Measurements from ENCODE around the gene CARD14.

DNA sequence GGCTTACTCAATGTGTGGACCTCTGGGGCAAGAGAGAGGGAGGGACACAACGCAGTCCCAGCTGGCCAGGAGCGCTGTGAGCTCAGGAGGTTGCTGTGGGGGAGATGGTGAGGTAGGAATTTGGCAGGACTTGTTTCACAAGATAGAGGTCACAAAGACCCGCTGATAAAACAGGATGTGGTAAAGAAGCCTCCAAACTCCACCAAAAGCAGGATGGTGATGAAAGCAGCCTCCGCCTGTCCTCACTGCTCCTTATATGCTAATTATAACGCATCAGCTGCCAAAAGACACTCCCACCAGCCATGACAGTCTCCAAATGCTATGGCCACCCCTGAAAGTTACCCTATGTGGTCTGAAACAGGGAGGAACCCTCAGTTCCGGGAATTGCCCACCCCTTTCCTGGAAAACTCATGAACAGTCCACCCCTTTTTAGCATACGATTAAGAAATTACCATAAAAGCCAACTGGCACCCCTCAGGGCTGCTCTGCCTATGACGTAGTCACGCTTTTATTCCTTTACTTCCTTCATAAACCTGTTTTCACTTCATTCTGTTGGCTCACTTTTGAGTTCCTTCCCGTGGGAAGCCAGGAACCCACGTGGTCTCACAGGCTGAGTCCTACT lies 17.6 kb upstream of the CARD14 start:
- TF ChIP-seq SOX6 (IDR thresholded peaks at IDR 0.05) (no peak), SOX6 (CRISPR knock-in tag; IDR thresholded peaks at IDR 0.05) (no peak), MYC (CRISPR knock-in tag; IDR thresholded peaks at IDR 0.05; ENCODE audit: borderline replicate concordance) (no peak), ZNF224 (CRISPR knock-in tag; IDR thresholded peaks at IDR 0.05) (no peak), MZF1 (CRISPR knock-in tag; IDR thresholded peaks at IDR 0.05; ENCODE audit: borderline replicate concordance) (no peak), PAF1 (CRISPR knock-in tag; IDR thresholded peaks at IDR 0.05) (no peak), HDAC1 (CRISPR knock-in tag; IDR thresholded peaks at IDR 0.05) (no peak), PBX3 (CRISPR knock-in tag; IDR thresholded peaks at IDR 0.05; ENCODE audit: borderline replicate concordance) (no peak)
